H9 (cell line): ENCODE results near the gene TNFRSF19. TPM values are rescaled to one million over a fixed set of nuclear protein-coding genes. Genes with fewer than 3 reads are reported as not detected.

Experiments
- DNase-seq: peaks from one replicate; pipeline ENCODE4 v3.0.0-alpha.2; 2017
- H2AFZ ChIP-seq: one replicate; pipeline ENCODE4 v1.6.1; 2013; ENCODE audit warnings: mild to moderate bottlenecking, low read length, control low read depth, moderate library complexity
- H2AK5ac ChIP-seq: 2 replicates; pipeline ENCODE4 v1.6.1; 2013; ENCODE audit warnings: low read length, control low read depth, mixed read lengths; ENCODE audit not compliant: insufficient read length
- H2BK120ac ChIP-seq: one replicate; pipeline ENCODE4 v1.6.1; 2013; ENCODE audit warnings: low read depth, mild to moderate bottlenecking, low read length, control low read depth, inconsistent platforms; ENCODE audit not compliant: poor library complexity, severe bottlenecking
- H2BK12ac ChIP-seq: 2 replicates; pipeline ENCODE4 v1.6.1; 2013; ENCODE audit warnings: low read length, control low read depth, mixed read lengths, low read depth; ENCODE audit not compliant: insufficient read length
- H2BK15ac ChIP-seq: 2 replicates; pipeline ENCODE4 v1.6.1; 2013; ENCODE audit warnings: low read depth, low read length, control low read depth
- H2BK20ac ChIP-seq: one replicate; pipeline ENCODE4 v1.6.1; 2013; ENCODE audit warnings: low read depth, mild to moderate bottlenecking, low read length, control low read depth, inconsistent platforms; ENCODE audit not compliant: poor library complexity, severe bottlenecking
- H2BK5ac ChIP-seq: 2 replicates; pipeline ENCODE4 v1.6.1; 2013; ENCODE audit warnings: low read length, control low read depth, mixed read lengths; ENCODE audit not compliant: insufficient read length
- H3K14ac ChIP-seq: 2 replicates; pipeline ENCODE4 v1.6.1; 2013; ENCODE audit warnings: low read length, control low read depth; ENCODE audit not compliant: insufficient read depth
- H3K18ac ChIP-seq: 2 replicates; pipeline ENCODE4 v1.6.1; 2013; ENCODE audit warnings: low read depth, mild to moderate bottlenecking, mixed read lengths, low read length, control low read depth; ENCODE audit not compliant: insufficient read length
- H3K23ac ChIP-seq: 2 replicates; pipeline ENCODE4 v1.6.1; 2013; ENCODE audit warnings: low read length, control low read depth, mixed read lengths, low read depth; ENCODE audit not compliant: insufficient read length
- H3K23me2 ChIP-seq: 2 replicates; pipeline ENCODE4 v1.6.1; 2013; ENCODE audit warnings: low read depth, mild to moderate bottlenecking, mixed read lengths, low read length, control low read depth; ENCODE audit not compliant: insufficient read length, poor library complexity, severe bottlenecking
- H3K27ac ChIP-seq: 2 replicates; pipeline ENCODE4 v1.5.1; 2013; ENCODE audit warnings: low read length, control low read depth, mixed read lengths, low read depth; ENCODE audit not compliant: insufficient read length
- H3K27me3 ChIP-seq: 2 replicates; pipeline ENCODE4 v1.6.1; 2013; ENCODE audit warnings: low read length, control low read depth, inconsistent platforms; ENCODE audit not compliant: insufficient read depth
- H3K4ac ChIP-seq: 2 replicates; pipeline ENCODE4 v1.6.1; 2013; ENCODE audit warnings: low read depth, mild to moderate bottlenecking, control low read depth, inconsistent platforms, low read length, moderate library complexity
- H3K4me1 ChIP-seq: 2 replicates; pipeline ENCODE4 v1.6.1; 2013; ENCODE audit warnings: low read length, control low read depth, inconsistent platforms; ENCODE audit not compliant: insufficient read depth
- H3K4me2 ChIP-seq: 2 replicates; pipeline ENCODE4 v1.6.1; 2013; ENCODE audit warnings: low read length, control low read depth, mixed read lengths; ENCODE audit not compliant: insufficient read length, insufficient read depth
- H3K56ac ChIP-seq: 2 replicates; pipeline ENCODE4 v1.6.1; 2013; ENCODE audit warnings: low read depth, mild to moderate bottlenecking, mixed read lengths, low read length, control low read depth; ENCODE audit not compliant: insufficient read length
- H3K79me1 ChIP-seq: 2 replicates; pipeline ENCODE4 v1.6.1; 2013; ENCODE audit warnings: low read depth, mild to moderate bottlenecking, moderate library complexity, low read length, control low read depth, inconsistent platforms; ENCODE audit not compliant: insufficient read depth, poor library complexity, severe bottlenecking
- H3K79me2 ChIP-seq: 2 replicates; pipeline ENCODE4 v1.6.1; 2013; ENCODE audit warnings: low read length, control low read depth, inconsistent platforms; ENCODE audit not compliant: insufficient read depth
- H3K9ac ChIP-seq: 2 replicates; pipeline ENCODE4 v1.6.1; 2013; ENCODE audit warnings: low read length, control low read depth, mixed read lengths; ENCODE audit not compliant: insufficient read length; ENCODE audit errors: extremely low read depth
- H3K9me3 ChIP-seq: one replicate; pipeline ENCODE4 v1.6.1; 2013; ENCODE audit warnings: low read depth, low read length, inconsistent platforms; ENCODE audit not compliant: control insufficient read depth
- H3T11ph ChIP-seq: one replicate; pipeline ENCODE4 v1.6.1; 2013; ENCODE audit warnings: mild to moderate bottlenecking, low read length, control low read depth, inconsistent platforms
- H4K20me1 ChIP-seq: one replicate; pipeline ENCODE4 v1.6.1; 2013; ENCODE audit not compliant: control insufficient read depth, insufficient read length, insufficient read depth
- H4K5ac ChIP-seq: 2 replicates; pipeline ENCODE4 v1.6.1; 2013; ENCODE audit warnings: low read depth, mild to moderate bottlenecking, mixed read lengths, low read length, control low read depth; ENCODE audit not compliant: insufficient read length
- H4K8ac ChIP-seq: replicated peaks from 2 replicates; pipeline ENCODE4 v1.6.1; 2013; ENCODE audit warnings: low read length, control low read depth, mixed read lengths, low read depth; ENCODE audit not compliant: insufficient read length
- H4K91ac ChIP-seq: 2 replicates; pipeline ENCODE4 v1.6.1; 2013; ENCODE audit warnings: low read depth, mild to moderate bottlenecking, moderate library complexity, mixed read lengths, low read length, control low read depth; ENCODE audit not compliant: insufficient read length
- H3K27ac Mint-ChIP-seq, 3 experiments: 2 replicates in 2 of 3; 3 replicates in 1 of 3; pipeline ENCODE4 v1.8.0; 2020 to 2021; ENCODE audit warnings: mixed read lengths in 3 of 3, mild to moderate bottlenecking in 1 of 3, moderate library complexity in 1 of 3
- H3K27me3 Mint-ChIP-seq: 2 replicates; pipeline ENCODE4 v1.8.0; 2021; ENCODE audit warnings: low read depth, mild to moderate bottlenecking, moderate library complexity, mixed read lengths
- H3K36me3 Mint-ChIP-seq, 3 experiments: 2 replicates in 2 of 3; 3 replicates in 1 of 3; pipeline ENCODE4 v1.8.0; 2020 to 2021; ENCODE audit warnings: low read depth in 3 of 3, mixed read lengths in 3 of 3; ENCODE audit not compliant: insufficient read depth in 1 of 3
- H3K4me1 Mint-ChIP-seq, 2 experiments: 2 replicates each; pipeline ENCODE4 v1.8.0; 2020; ENCODE audit warnings: mixed read lengths in 2 of 2
- H3K4me3 Mint-ChIP-seq, 2 experiments: 2 replicates in 1 of 2; 3 replicates in 1 of 2; pipeline ENCODE4 v1.8.0; 2020 to 2021; ENCODE audit warnings: mild to moderate bottlenecking in 2 of 2, mixed read lengths in 2 of 2, moderate library complexity in 1 of 2
- H3K9me3 Mint-ChIP-seq, 2 experiments: 2 replicates in 1 of 2; 3 replicates in 1 of 2; pipeline ENCODE4 v1.8.0; 2020; ENCODE audit warnings: mild to moderate bottlenecking in 2 of 2, mixed read lengths in 2 of 2, moderate library complexity in 1 of 2
- CTCF ChIP-seq: fragments of 200-600 bp; sonication (generic); conservative IDR thresholded peaks from 3 replicates; pipeline ENCODE4 v1.8.0; 2021; ENCODE audit warnings: antibody characterized with exemption, mild to moderate bottlenecking
- WGBS: extraction: QIAGEN DNeasy Blood & Tissue Kit; methylation state at CpG from one replicate; pipeline ENCODE4 v1.1.7; 2013; ENCODE audit warnings: missing lambda C conversion rate, low lambda C conversion rate, mixed read lengths; ENCODE audit not compliant: insufficient read length; ENCODE audit errors: extremely low coverage; 5-methylcytosine and 5-hydroxymethylcytosine counted together
- total RNA-seq: library from RNA; stranded (reverse); gene quantifications from 2 replicates; pipeline ENCODE4 v1.2.1, GENCODE V29; 2021

TNFRSF19 gene
- total RNA-seq, 1 experiment from 2014 or later: 2.7 TPM

- no peaks in the 10 kb centered on the region for H3K79me2 ChIP-seq
- H3K4me3 Mint-ChIP-seq: no peak overlapping the region
- H3K9ac ChIP-seq: no peak overlapping the region
- H3K27me3 ChIP-seq: no peaks in the 10 kb centered on the region
- H3T11ph ChIP-seq: no peak overlapping the region
- DNase-seq: no peak
- no peak overlapping the region for H3K4me2 ChIP-seq
- 0 out of 2 replicates have a peak, but pooled peaks cover 3% of the 10 kb centered on the region for H3K4me1 ChIP-seq
- no peaks in the 10 kb centered on the region for H4K20me1 ChIP-seq
- H3K36me3 Mint-ChIP-seq: peaks cover 0 to 5% (median 0%) of the 10 kb centered on the region in 3 experiments; a peak in 1 of 7 replicates
- H4K8ac ChIP-seq: no peak overlapping the region
- H3K56ac ChIP-seq: no peak overlapping the region
- no peak overlapping the region for H2BK5ac ChIP-seq
- H3K79me1 ChIP-seq: no peaks in the 10 kb centered on the region
- H3K23me2 ChIP-seq: no peaks in the 10 kb centered on the region
- H2BK20ac ChIP-seq: no peak overlapping the region
- H3K14ac ChIP-seq: no peak overlapping the region
- no peak overlapping the region for H3K18ac ChIP-seq
- H3K27ac ChIP-seq: no peak overlapping the region
- no peak overlapping the region for H2BK12ac ChIP-seq
- H3K9me3 ChIP-seq: no peaks in the 10 kb centered on the region
- H3K4me1 Mint-ChIP-seq: peaks cover 14 to 18% of the 10 kb centered on the region in 2 experiments
- no peak overlapping the region for H3K23ac ChIP-seq
- peak overlapping the region in 1 of 3 experiments; percentile 66; a peak in 2 of 7 replicates for H3K27ac Mint-ChIP-seq
- H4K91ac ChIP-seq: no peak overlapping the region
- no peak overlapping the region for H2AFZ ChIP-seq
- H2AK5ac ChIP-seq: no peak overlapping the region
- WGBS: no CpG with 5 or more reads among the region's 5 CpGs
- H3K9me3 Mint-ChIP-seq: no peaks in the 10 kb centered on the region
- no peak overlapping the region for H3K4ac ChIP-seq
- no peak for TF ChIP-seq CTCF
- no peak overlapping the region for H2BK120ac ChIP-seq
- H2BK15ac ChIP-seq: no peak overlapping the region
- no peaks in the 10 kb centered on the region; the same call in 1 of the 2 replicates for H3K27me3 Mint-ChIP-seq
- H4K5ac ChIP-seq: no peak overlapping the region
Measured at GRCh38 chr13:23645851-23646250, 75.6 kb downstream of the TNFRSF19 start.
